Renal cortical epithelial cell (primary cell): ENCODE measurements around the gene C11orf42. TPM values are rescaled to one million over a fixed set of nuclear protein-coding genes. Genes with fewer than 3 reads are reported as not detected.
"Not testable (repeated sequence)": the region's sequence is repeated elsewhere in the genome, so short reads cannot be mapped to it uniquely, and the experiment has no call there.

Source experiments
- DNase-seq: peaks from one replicate; pipeline ENCODE4 v3.0.0-alpha.2; 2011; ENCODE audit warnings: low read depth
- total RNA-seq: library from RNA; depleted of rRNA; stranded (reverse); fragments of >200 nt; gene quantifications from 2 replicates; pipeline ENCODE4 v1.2.3, GENCODE V29; 2014

Gene C11orf42
- total RNA-seq, 1 donor from 2014 or later, result not detected

DNA sequence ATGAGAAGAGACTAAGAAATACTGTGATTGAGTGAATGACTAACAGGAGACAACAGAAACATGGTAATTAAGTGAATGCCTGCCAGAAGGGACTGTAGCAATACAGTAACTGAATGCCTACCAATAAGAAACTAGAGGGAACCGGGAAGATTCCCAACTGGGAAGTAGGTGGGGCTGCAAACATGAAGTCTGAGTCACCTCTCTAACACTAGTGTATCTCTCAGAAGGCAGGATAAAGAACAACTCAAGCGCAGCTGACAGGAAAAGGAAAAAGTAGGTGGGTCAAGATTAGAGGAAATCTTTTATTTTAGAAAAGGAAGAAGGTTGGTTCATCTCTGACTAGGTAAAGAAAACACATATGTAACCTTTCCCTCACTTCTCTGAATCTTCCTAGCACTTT lies 14.0 kb downstream of the C11orf42 start:
- DNase-seq, result peak; percentile 92

DNA sequence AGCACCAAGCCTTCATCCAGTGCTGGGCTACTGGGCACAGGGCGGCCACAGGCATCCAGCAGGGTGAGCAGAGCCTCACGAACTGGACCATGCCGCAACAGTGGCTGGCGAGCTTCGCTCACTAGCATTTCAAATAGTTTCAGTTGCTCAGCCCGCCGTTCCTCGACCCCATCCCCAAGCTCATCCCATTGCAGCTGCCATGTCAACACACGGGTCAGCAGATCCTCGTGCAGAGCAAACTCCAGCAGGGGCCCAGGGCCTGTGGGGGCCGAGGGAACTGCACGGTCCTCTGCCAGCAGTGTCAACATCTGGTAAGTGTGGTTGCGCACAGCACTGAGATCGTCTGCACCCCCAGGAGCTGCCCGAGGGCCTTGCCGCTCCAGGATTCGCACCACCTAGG lies 18.5 kb downstream of the C11orf42 start:
- no peak for DNase-seq

DNA sequence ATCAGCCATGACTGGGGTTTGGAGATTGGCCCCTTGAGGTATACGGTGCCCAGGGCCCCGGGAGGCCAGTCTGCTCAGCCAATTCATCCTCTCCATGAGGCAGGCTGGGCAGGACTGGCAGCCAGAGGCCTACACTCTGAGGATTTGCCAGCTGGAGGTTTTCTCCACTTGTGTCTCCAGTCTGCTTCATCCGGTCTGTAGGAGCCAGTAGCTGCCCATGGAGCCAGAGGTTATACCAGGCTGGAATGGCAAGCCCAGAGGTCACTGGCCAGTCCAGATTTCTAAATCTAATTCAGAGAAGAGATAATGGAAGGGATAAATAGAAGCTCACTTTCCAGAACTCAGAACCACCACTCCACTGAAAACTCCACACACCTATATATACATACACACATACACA lies 19.1 kb downstream of the C11orf42 start:
- DNase-seq, result no peak

DNA sequence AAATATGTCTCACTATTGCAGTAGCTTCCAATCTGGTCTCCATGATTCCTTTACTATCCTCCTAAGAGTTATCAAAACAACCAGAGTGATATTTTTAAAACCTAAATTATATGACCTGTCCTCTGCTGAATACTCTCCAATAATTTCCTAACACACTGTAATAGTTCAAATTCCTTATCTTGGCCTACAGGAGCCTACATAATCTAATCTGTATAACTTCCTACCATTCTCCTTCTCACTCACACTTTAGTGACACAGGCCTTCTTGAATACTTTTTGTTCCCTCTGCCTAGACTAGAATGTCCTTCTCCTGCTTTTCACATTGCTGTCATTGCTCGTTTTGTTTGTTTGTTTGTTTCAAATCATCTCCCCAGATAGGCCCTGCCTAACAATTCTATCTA lies 19.7 kb downstream of the C11orf42 start:
- DNase-seq, result no peak

DNA sequence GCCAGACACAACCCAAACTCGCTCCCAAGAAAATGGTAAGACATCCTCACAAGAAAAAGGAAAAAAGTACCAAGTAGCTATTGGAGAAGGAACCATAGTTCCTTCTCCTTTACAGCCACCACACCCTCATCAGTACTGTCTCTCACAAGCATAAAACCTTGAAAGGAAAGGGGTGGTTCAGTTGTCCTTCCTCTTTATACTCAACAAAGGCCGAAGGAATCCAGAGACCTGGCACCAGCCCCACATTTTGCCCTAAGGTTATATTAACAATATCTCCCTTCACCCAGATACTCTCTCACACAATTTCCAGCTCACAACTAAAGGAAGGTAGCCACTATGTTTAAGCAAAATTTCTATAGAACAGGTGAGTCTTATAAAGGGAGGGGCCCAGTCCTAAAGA lies 20.5 kb downstream of the C11orf42 start:
- no peak for DNase-seq

DNA sequence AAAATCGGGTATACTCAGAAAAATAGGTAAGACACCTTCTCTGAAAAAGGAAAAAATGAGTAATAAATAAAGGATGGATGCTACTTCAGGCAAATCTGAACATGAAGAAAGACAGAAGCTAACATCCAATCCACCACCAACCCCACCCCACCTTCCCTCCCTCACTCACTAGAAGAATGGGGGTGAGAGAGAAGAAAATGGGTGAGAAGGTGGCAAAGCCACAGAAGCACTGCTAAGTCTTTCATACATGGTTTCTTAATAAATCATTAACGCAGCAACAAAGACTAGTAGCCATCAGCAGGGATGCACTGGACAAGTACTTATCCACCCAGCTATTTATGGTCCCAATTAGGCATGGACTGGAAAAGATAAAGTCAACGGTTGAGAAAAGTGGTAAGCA lies 23.2 kb downstream of the C11orf42 start:
- no peak for DNase-seq

DNA sequence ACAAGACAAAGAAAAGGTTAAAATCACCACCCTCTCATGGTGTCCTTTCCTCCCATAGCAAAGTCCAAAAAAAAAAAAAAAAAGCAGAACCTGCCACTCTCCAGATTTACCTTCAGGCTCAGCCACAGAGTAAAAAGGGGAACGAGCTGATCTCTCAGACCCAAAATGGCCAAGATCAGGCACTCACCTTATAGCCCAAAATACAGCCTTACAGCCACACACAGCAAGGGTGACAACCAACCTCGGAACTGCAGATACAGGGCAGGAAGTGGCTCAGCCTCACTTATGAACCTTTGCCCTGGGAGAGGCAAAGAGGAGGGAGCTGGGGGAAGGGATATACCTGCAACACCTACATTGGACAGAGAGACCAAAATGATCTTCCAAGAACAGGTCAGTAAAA lies 24.6 kb downstream of the C11orf42 start:
- no peak for DNase-seq

DNA sequence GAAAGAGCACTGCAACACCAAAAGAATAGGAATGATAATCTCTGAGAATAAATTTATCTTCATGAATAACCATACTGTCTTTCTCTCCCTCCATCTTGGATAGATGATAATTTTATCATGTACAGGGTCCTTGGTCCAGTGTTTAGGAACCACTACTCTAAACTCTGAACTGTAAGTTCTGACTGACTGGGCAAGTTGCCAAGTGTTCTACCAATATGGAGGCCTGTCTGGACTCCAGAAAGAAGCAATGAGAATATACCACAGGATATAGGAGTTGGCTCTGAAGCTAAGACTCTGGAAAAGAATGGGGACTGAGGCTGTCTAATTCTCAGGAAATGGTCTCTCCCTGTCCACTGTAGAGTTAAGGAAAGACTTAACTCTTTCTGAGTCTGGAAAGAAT lies 27.5 kb downstream of the C11orf42 start:
- no peak for DNase-seq

DNA sequence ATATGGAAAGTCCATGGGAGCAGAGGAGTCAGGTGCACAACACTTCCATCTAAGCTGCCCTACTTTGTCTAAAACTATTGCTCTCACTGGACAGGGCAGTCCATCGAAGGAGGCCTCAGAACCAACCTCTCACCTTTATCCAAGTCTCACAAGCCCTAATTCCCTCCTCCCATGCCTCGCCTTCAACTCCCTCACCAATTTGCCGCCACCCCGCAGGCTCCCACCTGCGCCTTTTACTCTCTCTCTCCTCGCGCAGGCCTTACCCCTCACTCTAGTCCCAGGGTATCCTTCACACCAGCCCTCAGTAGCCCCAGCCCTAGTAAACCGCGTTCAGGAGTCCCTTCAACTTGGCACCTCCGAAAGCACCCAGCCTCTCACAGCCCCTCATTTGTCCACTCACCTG lies 28.6 kb downstream of the C11orf42 start:
- DNase-seq, result no peak

DNA sequence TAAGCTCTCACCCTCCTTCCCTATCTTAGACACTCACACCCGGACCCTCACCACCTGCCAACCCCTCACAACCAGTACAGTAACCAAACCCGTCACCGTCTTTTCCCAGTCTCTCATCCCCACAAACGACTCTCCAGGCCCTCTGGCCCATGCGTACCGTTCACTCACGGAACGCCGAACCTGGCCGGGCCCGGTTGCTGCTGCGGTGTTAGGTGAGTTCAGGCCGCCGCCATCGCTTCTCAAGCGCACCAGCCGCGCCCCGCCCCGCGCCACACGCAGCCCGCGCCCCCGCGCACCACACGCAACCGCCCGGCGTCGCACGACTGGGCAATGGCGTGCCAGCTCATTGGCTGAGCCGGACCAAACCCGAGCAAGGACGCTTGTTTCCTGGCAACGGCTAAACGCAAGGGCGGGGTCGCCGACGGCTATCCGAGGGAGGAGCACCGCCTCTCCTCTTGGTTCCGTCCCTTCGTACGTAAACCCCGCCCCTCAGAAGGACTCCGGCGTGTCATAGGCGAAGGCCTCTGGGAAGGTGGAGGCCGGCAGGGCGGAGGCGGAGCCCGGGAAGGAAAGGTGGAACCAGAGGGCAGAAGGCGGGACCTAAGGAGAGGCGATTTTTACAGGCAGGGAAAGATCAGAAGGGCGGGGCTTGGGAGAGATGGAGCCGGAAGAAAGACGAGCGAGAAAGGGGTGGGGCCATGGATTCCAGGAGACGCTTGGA lies 29.2 kb downstream of the C11orf42 start, which contains the start of gene FHIP1B:
TSS of gene FHIP1B (minus strand) at position 250 of the 721 bp plus-strand sequence. CDS start 10,120 bp downstream, outside the sequence.
- DNase-seq, result peak; percentile 99

DNA sequence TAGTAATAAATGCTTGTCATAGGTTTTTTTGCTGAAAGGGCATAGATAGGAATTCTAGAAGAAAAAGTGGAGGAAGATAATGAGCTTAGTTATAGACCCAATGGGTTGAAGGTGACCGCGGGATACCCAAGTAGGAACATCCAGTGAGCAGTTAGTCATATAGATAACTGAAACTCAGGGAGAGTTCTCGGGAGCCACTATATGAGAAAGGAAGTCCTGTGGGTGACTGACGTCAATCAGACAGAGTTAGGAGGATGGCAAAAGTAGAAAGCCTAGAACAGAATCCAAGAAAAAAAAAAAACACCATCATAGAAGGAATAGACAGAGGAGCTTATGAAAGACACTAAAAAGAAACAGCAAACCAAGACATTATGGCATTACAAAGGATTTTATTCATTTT lies 31.9 kb downstream of the C11orf42 start:
- DNase-seq, result no peak

DNA sequence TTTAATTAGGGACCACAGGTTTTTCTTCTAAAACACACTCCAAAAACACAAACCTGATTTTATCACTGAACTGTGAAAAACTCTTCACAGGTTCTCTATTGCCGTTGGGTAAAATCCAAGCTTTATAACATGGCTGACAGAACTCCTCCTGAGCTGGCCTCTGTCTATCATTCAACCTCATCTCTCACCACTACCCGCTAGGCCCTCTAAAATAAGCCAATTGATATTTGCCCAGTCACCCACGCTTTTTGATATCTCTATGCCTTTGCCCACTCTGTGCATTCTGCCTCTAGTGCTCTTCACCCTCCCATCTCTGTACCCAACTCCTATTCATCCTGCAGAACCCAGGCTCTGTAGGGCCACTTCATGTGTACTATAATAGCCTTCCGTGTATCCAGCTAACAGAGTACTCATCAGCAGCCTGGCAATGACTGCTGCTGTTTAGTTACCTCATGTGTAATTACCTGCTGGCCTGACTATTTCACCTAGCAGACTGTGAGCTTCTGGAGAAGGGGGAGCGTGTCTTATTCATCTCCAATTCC lies 32.5 kb downstream of the C11orf42 start:
- no peak for DNase-seq

DNA sequence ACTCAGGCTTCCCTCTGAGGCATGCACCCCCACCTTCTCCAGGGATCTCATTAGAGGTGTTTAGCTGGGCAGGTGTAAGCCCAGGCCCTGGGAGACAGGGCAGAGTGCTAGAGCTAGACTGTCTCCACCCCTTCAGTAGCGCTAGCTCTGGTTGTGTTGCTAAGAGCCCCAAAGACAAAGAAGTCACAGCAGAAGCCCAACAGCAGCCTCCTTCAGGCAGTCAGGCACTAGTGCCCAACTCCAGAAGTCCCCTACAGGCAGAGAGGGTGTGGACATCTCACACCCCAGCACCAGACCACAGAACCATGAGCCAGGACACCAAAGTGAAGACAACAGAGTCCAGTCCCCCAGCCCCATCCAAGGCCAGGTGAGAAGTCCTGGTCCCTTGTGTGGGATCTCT lies 33.5 kb downstream of the C11orf42 start, which contains the start of gene CNGA4:
TSS of gene CNGA4 (plus strand) at position 188 of the 400 bp plus-strand sequence. CDS start at position 306, 118 bp downstream.
- no peak for DNase-seq

DNA sequence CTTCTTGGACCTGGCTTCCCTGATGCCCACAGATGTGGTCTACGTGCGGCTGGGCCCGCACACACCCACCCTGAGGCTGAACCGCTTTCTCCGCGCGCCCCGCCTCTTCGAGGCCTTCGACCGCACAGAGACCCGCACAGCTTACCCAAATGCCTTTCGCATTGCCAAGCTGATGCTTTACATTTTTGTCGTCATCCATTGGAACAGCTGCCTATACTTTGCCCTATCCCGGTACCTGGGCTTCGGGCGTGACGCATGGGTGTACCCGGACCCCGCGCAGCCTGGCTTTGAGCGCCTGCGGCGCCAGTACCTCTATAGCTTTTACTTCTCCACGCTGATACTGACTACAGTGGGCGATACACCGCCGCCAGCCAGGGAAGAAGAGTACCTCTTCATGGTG lies 34.8 kb downstream of the C11orf42 start:
- no peak for DNase-seq

DNA sequence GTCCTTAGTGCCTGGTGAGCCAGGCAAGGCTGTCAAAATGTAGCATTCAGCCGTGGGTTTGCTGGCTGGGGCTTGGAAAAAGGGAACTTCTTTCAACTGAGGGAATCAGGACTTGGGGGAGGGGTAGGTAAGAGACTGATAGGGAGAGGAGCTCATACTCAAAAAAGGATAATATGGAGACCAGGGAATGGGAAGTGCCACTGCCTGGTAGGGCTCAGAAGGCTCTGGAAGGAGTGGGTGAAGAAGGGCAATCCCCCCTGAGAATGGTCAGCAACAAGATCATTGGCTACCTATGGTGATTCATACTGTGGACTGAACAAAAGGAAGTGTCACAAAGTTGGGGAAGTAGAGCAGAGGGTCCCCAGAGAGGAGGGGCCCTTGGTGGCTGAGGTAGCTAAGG lies 35.4 kb downstream of the C11orf42 start:
- no peak for DNase-seq

DNA sequence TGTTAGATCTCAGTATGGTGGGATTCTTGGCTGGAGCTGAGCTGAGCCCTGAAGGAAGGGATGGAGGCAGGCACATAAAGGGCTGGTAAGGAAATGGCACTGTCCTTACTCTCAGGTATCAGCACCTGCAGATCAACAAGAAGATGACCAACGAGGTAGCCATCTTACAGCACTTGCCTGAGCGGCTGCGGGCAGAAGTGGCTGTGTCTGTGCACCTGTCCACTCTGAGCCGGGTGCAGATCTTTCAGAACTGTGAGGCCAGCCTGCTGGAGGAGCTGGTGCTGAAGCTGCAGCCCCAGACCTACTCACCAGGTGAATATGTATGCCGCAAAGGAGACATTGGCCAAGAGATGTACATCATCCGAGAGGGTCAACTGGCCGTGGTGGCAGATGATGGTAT lies 36.0 kb downstream of the C11orf42 start:
- DNase-seq, result no peak

DNA sequence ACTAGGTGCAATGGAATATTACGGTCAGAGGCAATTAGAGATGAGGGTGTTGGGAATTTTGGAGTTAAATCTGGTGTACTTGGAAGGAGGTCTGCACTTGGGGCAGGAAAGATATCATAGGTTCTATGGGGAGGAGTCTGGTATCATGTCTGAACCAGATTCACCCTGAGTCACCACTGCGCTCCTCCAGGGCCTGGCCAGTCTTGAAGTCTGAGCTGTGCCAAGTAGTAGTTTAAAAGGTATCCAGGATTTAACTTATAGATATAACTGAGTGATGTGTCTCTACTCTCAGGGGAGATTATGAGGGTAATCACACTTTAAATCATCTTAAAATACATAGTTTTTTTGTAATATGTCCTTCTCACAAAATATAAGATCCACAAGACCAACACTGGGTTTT lies 40.2 kb downstream of the C11orf42 start:
- DNase-seq, result no peak

DNA sequence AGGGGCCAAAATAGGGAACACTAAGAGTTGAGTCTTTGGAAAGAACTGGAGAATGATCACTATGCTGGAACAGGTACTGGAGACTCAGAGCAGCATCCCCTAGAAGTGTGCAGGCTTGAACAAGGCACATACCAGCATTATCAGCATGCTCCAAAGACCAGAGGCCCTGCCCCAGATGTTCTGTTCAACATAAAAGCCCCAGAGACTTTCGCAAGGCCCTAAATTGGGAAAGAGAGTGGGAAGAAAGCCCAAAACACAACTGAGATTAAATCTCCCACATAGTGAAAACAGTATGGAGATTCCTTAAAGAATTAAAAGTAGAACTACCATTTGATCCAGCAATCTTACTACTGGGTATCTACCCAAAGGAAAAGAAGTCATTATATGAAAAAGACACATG lies 42.9 kb downstream of the C11orf42 start:
- no peak for DNase-seq

DNA sequence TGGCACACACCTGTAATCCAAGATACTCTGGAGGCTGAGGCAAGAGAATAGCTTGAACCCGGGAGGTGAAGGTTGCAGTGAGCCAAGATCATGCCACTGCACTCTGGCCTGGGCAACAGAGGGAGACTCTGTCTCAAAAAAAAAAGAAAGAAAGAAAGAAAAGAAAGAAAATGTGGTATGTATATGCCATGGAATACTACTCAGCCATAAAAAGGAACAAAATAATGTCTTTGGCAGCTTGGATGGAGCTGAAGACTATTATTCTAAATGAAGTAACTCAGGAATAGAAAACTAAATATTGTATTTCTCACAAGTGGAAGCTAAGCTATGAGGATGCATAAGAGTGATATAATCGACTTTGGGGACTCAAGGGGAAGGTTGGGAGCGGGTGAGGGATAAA lies 43.5 kb downstream of the C11orf42 start:
- not testable (repeated sequence) for DNase-seq

DNA sequence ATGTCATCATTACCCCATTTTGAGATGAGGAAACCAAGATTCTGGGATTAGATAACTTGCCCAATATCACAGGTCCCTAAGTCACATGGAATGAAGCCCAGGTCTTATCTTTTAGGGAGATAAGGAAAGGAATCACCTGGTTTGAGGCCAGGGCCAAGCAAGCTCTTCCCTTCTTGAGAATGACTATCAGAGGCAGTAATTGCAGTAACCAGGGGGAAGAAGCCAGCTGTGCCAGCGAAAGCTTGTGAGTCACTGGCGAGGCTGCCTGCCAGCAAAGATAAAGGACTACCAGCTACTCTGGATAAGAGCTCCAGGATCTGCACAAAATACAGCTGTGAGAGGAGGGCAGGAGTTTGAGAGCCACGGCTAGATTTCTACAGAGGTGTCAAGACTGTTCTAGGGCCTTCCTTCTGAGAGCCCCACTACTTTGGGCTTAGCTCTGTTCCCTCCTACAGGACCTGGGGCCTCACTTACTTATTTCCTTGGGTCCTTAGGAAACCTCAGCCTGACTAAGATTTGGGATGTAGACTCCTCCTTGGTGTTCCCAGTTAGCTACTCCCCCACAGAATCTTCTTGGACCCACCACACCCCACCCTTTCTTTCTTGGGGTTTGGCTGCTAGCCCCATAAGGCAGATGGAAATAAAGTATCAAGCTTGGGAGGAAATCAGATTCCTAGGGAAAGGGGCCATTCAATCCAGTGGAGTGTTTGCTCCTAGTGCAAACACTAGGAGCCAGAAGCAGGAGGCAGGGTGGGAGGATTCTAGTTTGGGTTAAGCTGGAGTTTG lies 44.6 kb downstream of the C11orf42 start:
- peak; percentile 64 for DNase-seq

DNA sequence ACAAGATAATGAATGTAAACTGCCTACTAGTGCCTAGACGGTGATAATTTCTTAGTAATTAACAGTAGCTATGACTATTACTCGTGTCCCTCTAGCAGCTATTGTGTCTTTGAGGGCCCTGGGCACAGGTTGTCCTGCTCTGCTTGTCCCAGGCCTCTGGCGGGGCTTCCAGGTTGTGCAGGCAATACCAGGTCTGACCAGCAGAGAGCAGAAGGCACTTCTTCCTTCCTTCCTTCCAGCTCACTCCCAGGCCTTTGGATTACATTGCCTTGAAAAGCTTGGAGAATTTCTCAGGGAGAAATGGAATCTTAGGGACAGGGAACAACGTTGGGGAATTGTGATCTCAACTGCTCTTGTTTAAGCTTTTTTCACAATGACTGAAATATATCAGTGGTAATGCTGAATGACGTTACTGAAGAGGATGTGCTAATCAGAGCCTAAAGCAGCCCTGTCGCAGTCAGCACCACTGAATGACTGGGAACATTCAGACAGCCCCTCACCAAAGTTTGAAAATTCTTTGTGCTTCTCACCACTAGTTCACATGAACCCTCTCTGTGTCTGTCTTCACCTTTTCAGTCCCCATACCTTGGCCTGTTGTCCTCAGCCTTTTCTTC lies 45.9 kb downstream of the C11orf42 start:
- peak; percentile 64 for DNase-seq

DNA sequence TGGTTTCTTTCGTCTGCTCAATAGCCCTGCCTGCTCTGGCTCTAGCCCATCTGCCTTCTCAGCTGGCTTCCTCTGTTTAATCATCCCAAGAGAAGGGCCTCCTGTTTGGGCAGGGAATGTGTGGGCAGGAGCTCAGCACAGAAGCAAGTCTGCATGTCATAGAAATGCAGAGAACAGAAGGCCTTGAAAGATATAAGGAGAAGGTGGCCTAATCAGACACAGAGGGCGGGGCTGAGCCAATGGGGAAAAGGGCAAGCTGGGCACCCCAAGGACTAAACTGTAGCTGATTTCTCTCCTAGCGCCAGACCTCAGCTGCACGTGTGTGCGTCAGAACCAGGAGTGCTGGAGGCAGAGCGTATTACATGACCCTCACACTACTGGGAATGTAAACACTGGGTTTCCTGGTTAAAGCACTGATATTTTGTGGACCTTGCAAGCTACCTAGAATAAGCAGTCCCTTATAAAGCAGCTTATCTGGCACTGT lies 46.7 kb downstream of the C11orf42 start:
- DNase-seq, result no peak
